Measurements from ENCODE around the gene IRX6.

GRCh38 chr16:55341681-55342080 lies 17.7 kb downstream of the IRX6 start:
- TF ChIP-seq POLR2A (IDR thresholded peaks at IDR 0.05; ENCODE audit: low read depth, low read length) (no peak), POLR2AphosphoS5 (IDR thresholded peaks at IDR 0.05; ENCODE audit: low read depth, low read length) (no peak), TAF1 (IDR thresholded peaks at IDR 0.05; ENCODE audit: borderline replicate concordance, low read depth, low read length) (no peak)
